Tibial nerve (tissue), 3 donors: ENCODE measurements around the gene DIP2C.

Experiments
- CTCF ChIP-seq, 5 experiments: fragments of 200-600 bp in 3 of 5; fragments of 450-650 bp in 2 of 5; sonication (generic) in 3 of 5; IDR thresholded peaks; one replicate each; pipeline ENCODE4 v1.5.1; 2016 to 2019; ENCODE audit warnings: antibody characterized with exemption in 5 of 5, mild to moderate bottlenecking in 3 of 5, moderate library complexity in 2 of 5
- POLR2A ChIP-seq, 2 donors: fragments of 450-650 bp; IDR thresholded peaks; one replicate each; pipeline ENCODE4 v1.6.1; 2017; ENCODE audit warnings: antibody characterized with exemption in 2 of 2, mild to moderate bottlenecking in 2 of 2, moderate library complexity in 2 of 2

- TF ChIP-seq CTCF (IDR thresholded peaks at IDR 0.05) (no peak), POLR2A (IDR thresholded peaks at IDR 0.05) (no peak)
Observed at GRCh38 chr10:341081-341740, 348.3 kb downstream of the DIP2C start.
